NB4 (cell line): ENCODE results near the gene LDLRAD3.

Source experiments
- DNase-seq: peaks from one replicate; pipeline ENCODE4 v3.0.0; 2010; ENCODE audit warnings: low read depth
- H3K4me3 ChIP-seq: one replicate; pipeline ENCODE4 v1.5.1; 2011; ENCODE audit warnings: mild to moderate bottlenecking, low read depth, low read length, moderate library complexity
- CTCF ChIP-seq: IDR thresholded peaks from one replicate; pipeline ENCODE4 v1.5.1; 2012; ENCODE audit warnings: low read depth, low read length
- MAX ChIP-seq: IDR thresholded peaks from 2 replicates; pipeline ENCODE4 v1.6.1; 2011; ENCODE audit warnings: low read depth, low read length
- MYC ChIP-seq: IDR thresholded peaks from 2 replicates; pipeline ENCODE4 v1.6.1; 2011; ENCODE audit warnings: low read depth, low read length
- POLR2A ChIP-seq: IDR thresholded peaks from 2 replicates; pipeline ENCODE4 v1.6.1; 2011; ENCODE audit warnings: mild to moderate bottlenecking; ENCODE audit not compliant: insufficient read length; ENCODE audit errors: extremely low read depth

Gene LDLRAD3

GRCh38 chr11:36126678-36127077, 182.8 kb downstream of the LDLRAD3 start:
- no peak overlapping the region for H3K4me3 ChIP-seq
- TF ChIP-seq POLR2A: no peak
- no peak for TF ChIP-seq MYC
- no peak for TF ChIP-seq MAX
- TF ChIP-seq CTCF: no peak
- DNase-seq: no peak

GRCh38 chr11:36127550-36127949, 183.7 kb downstream of the LDLRAD3 start:
- no peak for DNase-seq
- H3K4me3 ChIP-seq: no peak overlapping the region
- TF ChIP-seq MAX (no peak), MYC (no peak), POLR2A (no peak), CTCF (no peak)

- no peak for DNase-seq
- no peak for TF ChIP-seq MYC
- TF ChIP-seq CTCF: no peak
- no peak for TF ChIP-seq POLR2A
- no peak for TF ChIP-seq MAX
- H3K4me3 ChIP-seq: no peak overlapping the region
Observed at GRCh38 chr11:36129955-36130354, 186.1 kb downstream of the LDLRAD3 start.

- peak; percentile 5 for DNase-seq
- no peak overlapping the region for H3K4me3 ChIP-seq
- TF ChIP-seq MYC (no peak), CTCF (no peak), POLR2A (no peak), MAX (no peak)
Observed at GRCh38 chr11:36130401-36130800, 186.5 kb downstream of the LDLRAD3 start.

GRCh38 chr11:36131721-36132397, 188.0 kb downstream of the LDLRAD3 start:
- TF ChIP-seq POLR2A (no peak), CTCF (peak; percentile 67)
- H3K4me3 ChIP-seq: no peak overlapping the region
- peak; percentile 44 for DNase-seq

GRCh38 chr11:36132940-36133339, 189.1 kb downstream of the LDLRAD3 start:
- TF ChIP-seq MYC (no peak), MAX (no peak), CTCF (no peak), POLR2A (no peak)
- no peak for DNase-seq
- no peak overlapping the region for H3K4me3 ChIP-seq
